Mesenchymal stem cell (in vitro differentiated cells and primary cell): ENCODE data around the gene NFIB.

Experiments
- DNase-seq: peaks from one replicate; pipeline ENCODE4 v3.0.0-alpha.2; 2013
- H2AFZ ChIP-seq: one replicate; pipeline ENCODE4 v1.6.1; 2013; ENCODE audit warnings: low read depth, mild to moderate bottlenecking, control low read depth, inconsistent platforms, low read length, moderate library complexity
- H2AK5ac ChIP-seq: 2 replicates; pipeline ENCODE4 v1.6.1; 2013; ENCODE audit warnings: low read length, moderate library complexity, mild to moderate bottlenecking, inconsistent platforms; ENCODE audit not compliant: severe bottlenecking
- H2BK120ac ChIP-seq: one replicate; pipeline ENCODE4 v1.6.1; 2013; ENCODE audit warnings: low read depth, mild to moderate bottlenecking, inconsistent platforms, low read length, moderate library complexity
- H2BK12ac ChIP-seq, 2 experiments: one replicate each; pipeline ENCODE4 v1.6.1; 2013; ENCODE audit warnings: inconsistent platforms in 2 of 2, low read length in 2 of 2, mild to moderate bottlenecking in 2 of 2, moderate library complexity in 2 of 2, control low read depth in 1 of 2
- H2BK15ac ChIP-seq: one replicate; pipeline ENCODE4 v1.6.1; 2013; ENCODE audit warnings: mild to moderate bottlenecking, low read depth, inconsistent platforms; ENCODE audit not compliant: poor library complexity, severe bottlenecking
- H2BK5ac ChIP-seq: 2 replicates; pipeline ENCODE4 v1.6.1; 2013; ENCODE audit warnings: low read depth, mild to moderate bottlenecking, low read length, control low read depth, inconsistent platforms; ENCODE audit not compliant: poor library complexity, severe bottlenecking
- H3K14ac ChIP-seq, 2 experiments: one replicate each; pipeline ENCODE4 v1.6.1; 2013; ENCODE audit warnings: inconsistent platforms in 2 of 2, low read length in 2 of 2, control low read depth in 1 of 2, mild to moderate bottlenecking in 1 of 2, moderate library complexity in 1 of 2
- H3K18ac ChIP-seq, 2 experiments: one replicate each; pipeline ENCODE4 v1.6.1; 2013; ENCODE audit warnings: inconsistent platforms in 2 of 2, low read length in 2 of 2, control low read depth in 1 of 2, low read depth in 1 of 2, mild to moderate bottlenecking in 1 of 2
- H3K23ac ChIP-seq, 2 experiments: one replicate each; pipeline ENCODE4 v1.6.1; 2013; ENCODE audit warnings: inconsistent platforms in 2 of 2, low read length in 2 of 2, mild to moderate bottlenecking in 2 of 2, moderate library complexity in 2 of 2, control low read depth in 1 of 2
- H3K27ac ChIP-seq: 2 replicates; pipeline ENCODE4 v1.5.1; 2013; ENCODE audit warnings: mild to moderate bottlenecking, moderate library complexity, low read length, control low read depth, inconsistent platforms; ENCODE audit not compliant: poor library complexity, severe bottlenecking
- H3K27me3 ChIP-seq, 2 experiments: 2 replicates each; pipeline versions ENCODE4 v1.6.1 to v1.7.0; 2013; ENCODE audit warnings: low read length in 2 of 2, mild to moderate bottlenecking in 2 of 2, moderate library complexity in 2 of 2, control low read depth in 1 of 2, inconsistent platforms in 1 of 2; ENCODE audit not compliant: control insufficient read depth in 1 of 2, insufficient read depth in 1 of 2
- H3K36me3 ChIP-seq, 2 experiments: 2 replicates each; pipeline versions ENCODE4 v1.6.1 to v1.7.0; 2013; ENCODE audit warnings: low read length in 2 of 2, control low read depth in 1 of 2, inconsistent platforms in 1 of 2, low read depth in 1 of 2, mild to moderate bottlenecking in 1 of 2; ENCODE audit not compliant: insufficient read depth in 2 of 2, control insufficient read depth in 1 of 2
- H3K4ac ChIP-seq, 2 experiments: one replicate each; pipeline ENCODE4 v1.6.1; 2013; ENCODE audit warnings: inconsistent platforms in 2 of 2, low read length in 2 of 2, mild to moderate bottlenecking in 2 of 2, moderate library complexity in 2 of 2, control low read depth in 1 of 2, low read depth in 1 of 2
- H3K4me1 ChIP-seq: 2 replicates; pipeline ENCODE4 v1.6.1; 2013; ENCODE audit warnings: low read depth, low read length, control low read depth; ENCODE audit not compliant: control insufficient read depth, insufficient read depth
- H3K4me2 ChIP-seq: 2 replicates; pipeline ENCODE4 v1.6.1; 2013; ENCODE audit warnings: low read length, mild to moderate bottlenecking, inconsistent platforms; ENCODE audit not compliant: poor library complexity, severe bottlenecking
- H3K4me3 ChIP-seq, 2 experiments: 2 replicates each; pipeline versions ENCODE4 v1.5.1 to v1.7.0; 2013; ENCODE audit warnings: low read length in 2 of 2, mild to moderate bottlenecking in 2 of 2, control low read depth in 1 of 2, low read depth in 1 of 2; ENCODE audit not compliant: insufficient read depth in 1 of 2
- H3K79me1 ChIP-seq: replicated peaks from 2 replicates; pipeline ENCODE4 v1.6.1; 2013; ENCODE audit warnings: mild to moderate bottlenecking, control low read depth, low read length, inconsistent platforms; ENCODE audit not compliant: poor library complexity, severe bottlenecking
- H3K9ac ChIP-seq: 2 replicates; pipeline ENCODE4 v1.7.0; 2013; ENCODE audit warnings: mild to moderate bottlenecking, low read length, moderate library complexity
- H3K9me3 ChIP-seq: 2 replicates; pipeline ENCODE4 v1.7.0; 2013; ENCODE audit warnings: mild to moderate bottlenecking, low read length; ENCODE audit not compliant: control insufficient read depth
- H4K8ac ChIP-seq: one replicate; pipeline ENCODE4 v1.6.1; 2013; ENCODE audit warnings: inconsistent platforms, mild to moderate bottlenecking, low read length, moderate library complexity
- H4K91ac ChIP-seq: one replicate; pipeline ENCODE4 v1.6.1; 2013; ENCODE audit warnings: mild to moderate bottlenecking, low read length, inconsistent platforms
- WGBS: methylation state at CpG from one replicate; pipeline ENCODE4 v1.1.7; 2013; ENCODE audit warnings: mixed read lengths; 5-methylcytosine and 5-hydroxymethylcytosine counted together

NFIB gene

GRCh38 chr9:14313378-14313940 is 482 bp downstream of the NFIB start:
- no peaks in the 10 kb centered on the region for H3K9me3 ChIP-seq
- peak overlapping the region; percentile 99 for H3K9ac ChIP-seq

GRCh38 chr9:14312719-14313377 is 1.1 kb downstream of the NFIB start:
- H3K14ac ChIP-seq: peak overlapping the region in 1 of 2 experiments; percentile 77
- peak; percentile 14 for DNase-seq
- WGBS: under 1% methylated on average over 56 of the region's 56 CpGs
- no peaks in the 10 kb centered on the region for H3K27me3 ChIP-seq
- peak overlapping the region; percentile 68 for H4K91ac ChIP-seq
- H3K9me3 ChIP-seq: no peaks in the 10 kb centered on the region
- H3K4me3 ChIP-seq: peak overlapping the region; percentile 72 to 98
- peaks cover 4% of the 10 kb centered on the region for H3K4me1 ChIP-seq
- H2BK5ac ChIP-seq: peak overlapping the region; percentile 35
- no peak overlapping the region for H3K27ac ChIP-seq
- H2BK120ac ChIP-seq: no peak overlapping the region
- peaks cover 6% of the 10 kb centered on the region for H3K79me1 ChIP-seq
- H2AFZ ChIP-seq: peak overlapping the region; percentile 62
- H3K4me2 ChIP-seq: peak overlapping the region; percentile 85
- peak overlapping the region in 1 of 2 experiments; percentile 23 for H3K23ac ChIP-seq
- no peak overlapping the region for H4K8ac ChIP-seq
- H2BK12ac ChIP-seq: peak overlapping the region in 1 of 2 experiments; percentile 72
- H3K36me3 ChIP-seq: no peaks in the 10 kb centered on the region
- peak overlapping the region in 1 of 2 experiments; percentile 31 for H3K4ac ChIP-seq
- H2AK5ac ChIP-seq: no peak overlapping the region
- H3K18ac ChIP-seq: peak overlapping the region; percentile 40 to 64
- H3K9ac ChIP-seq: peak overlapping the region; percentile 99
- peak overlapping the region; percentile 44 for H2BK15ac ChIP-seq

More at GRCh38 chr9:14313378-14313940, 482 bp downstream of the NFIB start:
- Histone ChIP-seq H3K18ac (peak overlapping the region in 1 of 2 experiments; percentile 64), H3K4me1 (peaks cover 2% of the 10 kb centered on the region), H3K27me3 (no peaks in the 10 kb centered on the region), H3K36me3 (no peaks in the 10 kb centered on the region), H4K8ac (no peak overlapping the region), H2AK5ac (no peak overlapping the region), H3K4me3 (peak overlapping the region; percentile 72 to 98), H3K79me1 (peaks cover under 1% of the 10 kb centered on the region), H2AFZ (peak overlapping the region; percentile 62), H3K23ac (peak overlapping the region in 1 of 2 experiments; percentile 29), H4K91ac (peak overlapping the region; percentile 68), H2BK15ac (peak overlapping the region; percentile 44), H2BK12ac (peak overlapping the region; percentile 11 to 49), H3K14ac (no peak overlapping the region), H3K4me2 (peak overlapping the region; percentile 85), H3K4ac (no peak overlapping the region), H2BK120ac (peak overlapping the region; percentile 8), H3K27ac (peak overlapping the region; percentile 52), H2BK5ac (peak overlapping the region; percentile 71)
- under 1% methylated on average over 30 of the region's 33 CpGs for WGBS
- DNase-seq: peak; percentile 47

DNA sequence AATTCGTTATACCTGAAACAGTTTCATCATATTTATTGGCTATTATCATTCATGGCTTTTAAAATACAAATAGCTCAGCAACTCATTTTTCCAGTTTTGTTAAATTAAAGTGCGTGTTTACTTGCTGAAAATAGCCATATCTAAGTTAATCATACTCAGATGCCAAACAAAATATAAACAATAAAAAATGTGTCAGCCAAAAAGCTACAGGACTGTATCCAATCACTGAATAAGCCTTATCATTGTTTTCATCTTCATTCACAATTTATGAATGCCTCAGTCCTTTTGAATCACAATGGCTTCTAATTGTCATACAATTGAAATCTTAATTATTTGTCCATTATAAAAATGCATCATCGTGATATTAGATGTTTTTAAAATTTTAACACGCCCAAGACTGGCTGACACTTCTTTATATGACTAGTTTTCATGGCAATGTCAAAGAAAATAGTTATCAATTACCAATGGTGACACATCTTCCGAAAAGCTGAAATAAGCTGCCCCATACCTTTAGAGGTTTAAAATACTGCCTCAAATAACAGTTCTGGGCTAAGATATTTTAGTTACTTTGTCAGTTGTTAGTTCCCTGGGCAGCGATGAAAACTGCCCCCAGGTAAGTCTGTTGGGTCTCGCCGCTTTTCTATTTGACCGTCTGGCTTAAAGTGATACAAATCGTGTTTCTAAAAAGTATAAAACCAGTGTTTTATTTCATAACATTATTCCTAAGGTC is 1.8 kb downstream of the NFIB start:
- Histone ChIP-seq H2BK5ac (no peak overlapping the region), H3K4ac (no peak overlapping the region), H3K9me3 (no peaks in the 10 kb centered on the region), H2BK15ac (no peak overlapping the region), H3K4me1 (peaks cover 4% of the 10 kb centered on the region), H3K27ac (no peak overlapping the region), H3K9ac (peak overlapping the region; percentile 99), H3K27me3 (no peaks in the 10 kb centered on the region), H2AFZ (no peak overlapping the region), H3K18ac (no peak overlapping the region), H2AK5ac (no peak overlapping the region), H4K8ac (no peak overlapping the region), H3K79me1 (peaks cover 8% of the 10 kb centered on the region), H3K14ac (no peak overlapping the region), H3K4me3 (peak overlapping the region in 1 of 2 experiments; percentile 98), H3K4me2 (peak overlapping the region; percentile 85), H2BK120ac (no peak overlapping the region), H4K91ac (no peak overlapping the region), H2BK12ac (no peak overlapping the region), H3K23ac (no peak overlapping the region), H3K36me3 (peaks cover under 1 to 2% of the 10 kb centered on the region in 2 experiments)
- WGBS: 46% methylated on average over 4 of the region's 10 CpGs
- no peak for DNase-seq
